Ascending aorta (tissue), 2 donors: ENCODE results near the gene LRRC27. TPM values are rescaled to one million over a fixed set of nuclear protein-coding genes. Genes with fewer than 3 reads are reported as not detected.

Experiments
- DNase-seq, 2 donors: peaks; one replicate each; pipeline ENCODE4 v3.0.0-alpha.2; 2019; ENCODE audit warnings: low spot score in 2 of 2
- H3K27ac ChIP-seq, 2 donors: fragments of 200-600 bp; sonication (generic); one replicate each; pipeline ENCODE4 v1.5.1; 2016 to 2017; ENCODE audit warnings: mild to moderate bottlenecking in 1 of 2
- H3K27me3 ChIP-seq: fragments of 200-600 bp; sonication (generic); one replicate; pipeline ENCODE4 v1.5.1; 2017
- H3K36me3 ChIP-seq, 2 donors: fragments of 200-600 bp; sonication (generic); one replicate each; pipeline ENCODE4 v1.5.1; 2016
- H3K4me1 ChIP-seq, 2 donors: fragments of 200-600 bp; sonication (generic); one replicate each; pipeline ENCODE4 v1.5.1; 2016 to 2017; ENCODE audit warnings: mild to moderate bottlenecking in 1 of 2
- H3K4me3 ChIP-seq, 2 donors: fragments of 200-600 bp; sonication (generic); one replicate each; pipeline ENCODE4 v1.5.1; 2016 to 2017; ENCODE audit warnings: mild to moderate bottlenecking in 1 of 2
- H3K9me3 ChIP-seq, 2 donors: fragments of 200-600 bp; sonication (generic); one replicate each; pipeline ENCODE4 v1.5.1; 2016
- intact Hi-C: fragments of 100-400 bp; cut with DNase I; formaldehyde crosslinking; loops from one replicate; pipeline ENCODE4 v1.15.1; 2023
- total RNA-seq: library from RNA; depleted of rRNA; stranded (reverse); fragments of >200 nt; gene quantifications from one replicate; pipeline ENCODE4 v1.1.0, GENCODE V29; 2016
- TF ChIP-seq, protein P1 (sequence below), 3 experiments: fragments of 200-600 bp in 2 of 3; fragments of 450-650 bp in 1 of 3; sonication (generic) in 2 of 3; IDR thresholded peaks; one replicate each; pipeline ENCODE4 v1.5.1; 2016 to 2019; ENCODE audit warnings: antibody characterized with exemption in 3 of 3, mild to moderate bottlenecking in 1 of 3, moderate library complexity in 1 of 3

The LRRC27 gene
- total RNA-seq, 1 donor from 2014 or later = 2.0 TPM

DNA sequence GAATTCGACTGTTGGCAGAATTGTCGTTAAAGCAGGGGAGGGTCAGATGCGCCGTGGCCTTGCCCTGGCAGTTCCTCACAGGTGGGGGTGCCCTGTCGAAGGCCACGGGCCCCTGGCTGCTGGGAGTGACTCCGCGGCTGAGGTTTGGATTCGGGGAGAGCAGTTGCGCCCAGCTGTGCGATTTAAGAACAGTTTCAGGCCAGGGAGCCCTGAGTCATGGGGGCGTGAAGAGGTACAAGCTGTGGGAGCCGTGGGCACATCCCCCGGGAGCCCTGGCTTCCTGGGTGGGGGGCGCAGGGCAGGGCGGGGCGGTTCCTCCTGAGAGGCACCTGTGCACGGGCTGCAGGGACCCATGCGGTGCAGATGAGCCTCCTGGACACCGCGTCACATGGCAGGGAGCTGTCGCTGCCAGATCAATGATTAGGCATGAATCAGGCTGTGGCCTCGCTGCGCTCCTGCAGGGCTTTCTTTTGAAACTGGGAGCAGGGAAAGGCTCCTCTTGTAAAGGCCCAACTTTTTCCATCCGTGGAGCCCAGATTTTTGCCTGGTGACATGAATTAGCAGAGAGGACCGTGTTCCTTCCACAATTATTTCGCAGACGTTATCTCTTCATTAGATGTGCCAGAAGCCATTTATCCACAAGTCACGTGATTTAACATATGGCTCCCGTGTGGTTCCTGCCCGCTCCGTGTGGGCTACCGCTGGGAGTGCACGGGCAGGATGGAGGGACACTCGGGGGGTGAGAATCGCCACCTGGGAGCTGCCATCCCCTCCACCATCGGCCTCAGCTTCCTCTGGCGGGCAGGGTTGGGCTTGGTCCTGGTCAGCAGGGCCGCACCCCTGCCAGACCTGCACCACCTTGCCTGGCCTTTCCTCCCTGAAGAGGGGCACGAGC is 65.9 kb downstream of the LRRC27 start:
- H3K27ac ChIP-seq = peak overlapping the region; percentile 68 to 83
- peak overlapping the region; percentile 80 to 99 for H3K4me3 ChIP-seq
- H3K4me1 ChIP-seq = peaks cover 3 to 26% of the 10 kb centered on the region in 2 donors
- H3K36me3 ChIP-seq = no peaks in the 10 kb centered on the region
- no peak for DNase-seq
- TF ChIP-seq, protein P1, sequence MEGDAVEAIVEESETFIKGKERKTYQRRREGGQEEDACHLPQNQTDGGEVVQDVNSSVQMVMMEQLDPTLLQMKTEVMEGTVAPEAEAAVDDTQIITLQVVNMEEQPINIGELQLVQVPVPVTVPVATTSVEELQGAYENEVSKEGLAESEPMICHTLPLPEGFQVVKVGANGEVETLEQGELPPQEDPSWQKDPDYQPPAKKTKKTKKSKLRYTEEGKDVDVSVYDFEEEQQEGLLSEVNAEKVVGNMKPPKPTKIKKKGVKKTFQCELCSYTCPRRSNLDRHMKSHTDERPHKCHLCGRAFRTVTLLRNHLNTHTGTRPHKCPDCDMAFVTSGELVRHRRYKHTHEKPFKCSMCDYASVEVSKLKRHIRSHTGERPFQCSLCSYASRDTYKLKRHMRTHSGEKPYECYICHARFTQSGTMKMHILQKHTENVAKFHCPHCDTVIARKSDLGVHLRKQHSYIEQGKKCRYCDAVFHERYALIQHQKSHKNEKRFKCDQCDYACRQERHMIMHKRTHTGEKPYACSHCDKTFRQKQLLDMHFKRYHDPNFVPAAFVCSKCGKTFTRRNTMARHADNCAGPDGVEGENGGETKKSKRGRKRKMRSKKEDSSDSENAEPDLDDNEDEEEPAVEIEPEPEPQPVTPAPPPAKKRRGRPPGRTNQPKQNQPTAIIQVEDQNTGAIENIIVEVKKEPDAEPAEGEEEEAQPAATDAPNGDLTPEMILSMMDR (IDR thresholded peaks at IDR 0.05) = no peak
- H3K27me3 ChIP-seq = no peaks in the 10 kb centered on the region
- H3K9me3 ChIP-seq = no peaks in the 10 kb centered on the region
- intact Hi-C loops = loop anchor here (1.0 to 5.0 kb wide), 6 partner anchors 23 to 498 kb away; partner anchors contain the start of genes INPP5A and LRRC27

DNA sequence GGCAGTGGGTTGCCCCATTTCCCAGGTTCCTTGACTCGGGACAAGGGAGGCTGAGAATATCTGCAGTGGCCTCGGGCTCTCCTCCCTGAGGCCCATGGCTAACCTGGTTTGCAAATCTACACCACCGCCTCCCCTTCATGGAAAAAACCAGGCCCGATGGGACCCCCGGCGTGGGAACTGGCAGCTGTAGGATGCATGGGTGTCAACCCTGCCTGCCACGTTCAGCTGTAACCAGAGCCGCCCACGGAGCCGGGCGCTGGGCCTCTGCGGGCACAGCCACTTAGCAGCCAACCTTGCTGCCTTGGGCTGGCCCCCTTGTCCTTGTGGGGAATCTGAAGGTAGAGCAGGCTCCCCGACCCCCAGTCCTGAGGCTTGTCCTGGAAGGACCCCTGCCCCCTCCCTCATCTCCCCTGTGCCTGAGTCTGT is 66.6 kb downstream of the LRRC27 start:
- Histone ChIP-seq H3K36me3 (no peaks in the 10 kb centered on the region), H3K4me1 (peaks cover 3 to 26% of the 10 kb centered on the region in 2 donors), H3K27ac (no peak overlapping the region), H3K9me3 (no peaks in the 10 kb centered on the region), H3K4me3 (peak overlapping the region; percentile 80 to 99), H3K27me3 (no peaks in the 10 kb centered on the region)
- intact Hi-C loops = loop anchor here (5.0 kb wide), 2 partner anchors 66 to 139 kb away; partner anchors contain the start of genes INPP5A and LRRC27
- TF ChIP-seq, protein P1 (IDR thresholded peaks at IDR 0.05) = no peak
- no peak for DNase-seq

DNA sequence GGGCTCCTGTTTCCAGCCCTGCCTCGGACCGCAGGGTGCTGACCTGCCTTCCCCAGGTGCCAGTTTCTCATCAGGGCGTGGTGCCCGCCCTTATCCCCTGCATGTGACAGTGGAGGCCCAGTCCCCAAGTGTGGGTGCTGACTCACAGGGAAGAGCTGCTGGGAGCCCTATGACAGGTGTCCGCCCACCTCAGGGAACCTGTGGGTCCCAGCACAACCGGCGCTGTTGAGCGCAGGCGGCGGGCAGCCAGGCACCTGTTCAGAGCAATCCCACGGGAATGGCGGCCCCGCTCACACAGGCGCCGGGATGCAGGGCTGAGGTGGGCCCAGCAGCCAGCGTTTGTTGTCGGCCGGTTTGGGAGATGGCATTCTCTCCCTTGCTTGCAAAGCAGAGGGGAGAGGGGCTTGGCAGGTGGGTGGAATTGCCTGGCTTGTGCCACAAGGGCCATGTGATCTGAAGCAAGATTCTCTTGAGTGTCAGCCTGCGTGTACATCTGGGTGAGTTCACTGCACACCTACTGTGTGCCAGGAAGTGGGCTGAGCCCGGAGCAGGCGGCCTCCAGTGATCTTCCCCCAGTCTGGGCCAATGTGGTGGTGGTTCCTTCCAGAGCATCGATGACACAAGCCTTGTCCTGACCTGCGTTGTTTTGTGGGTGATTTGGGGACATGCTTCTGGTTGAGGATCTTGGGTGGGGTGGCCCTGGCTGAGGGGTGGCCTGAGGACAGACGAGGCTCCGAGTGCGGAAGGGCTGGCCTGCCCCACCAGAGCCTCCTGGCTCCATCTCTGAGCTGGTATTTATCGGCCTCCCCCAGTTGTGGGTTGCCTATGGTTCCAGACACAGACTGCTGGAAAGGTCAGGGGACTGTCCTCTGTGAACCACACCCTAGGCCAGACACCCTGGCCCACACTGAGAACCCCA is 67.4 kb downstream of the LRRC27 start:
- H3K4me3 ChIP-seq = no peak overlapping the region
- no peak for DNase-seq
- H3K4me1 ChIP-seq = peaks cover 3 to 26% of the 10 kb centered on the region in 2 donors
- TF ChIP-seq, protein P1 (IDR thresholded peaks at IDR 0.05) = no peak
- H3K27me3 ChIP-seq = no peaks in the 10 kb centered on the region
- intact Hi-C loops = loop anchor here (5.0 kb wide), 2 partner anchors 67 to 138 kb away; partner anchors contain the start of genes INPP5A and LRRC27
- no peaks in the 10 kb centered on the region for H3K36me3 ChIP-seq
- H3K27ac ChIP-seq = no peak overlapping the region
- no peaks in the 10 kb centered on the region for H3K9me3 ChIP-seq

DNA sequence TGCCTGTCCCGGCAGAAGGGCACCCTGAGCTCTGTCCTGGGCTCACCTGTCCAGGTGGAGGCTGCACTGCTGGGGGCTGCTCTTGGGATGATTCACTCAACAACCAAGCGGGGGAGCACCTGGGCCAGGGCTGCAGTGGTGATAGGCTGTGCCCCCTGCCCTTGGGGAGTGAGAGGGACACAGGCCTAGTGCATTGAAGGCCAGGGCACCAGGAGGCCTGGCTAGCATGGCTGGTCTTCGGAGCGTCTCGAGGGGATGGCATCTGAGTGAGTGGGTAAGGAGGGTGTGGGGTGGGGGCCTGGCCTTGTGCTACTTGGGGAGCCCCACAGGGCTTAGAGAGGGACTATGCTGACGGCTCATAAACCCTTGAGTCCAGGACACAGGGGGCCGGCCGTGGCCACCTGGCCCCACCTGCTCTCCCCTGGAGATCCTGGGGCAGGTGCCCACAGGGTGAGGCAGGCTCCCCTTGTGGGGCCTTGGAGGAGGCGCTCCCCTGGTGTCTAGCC is 68.1 kb downstream of the LRRC27 start:
- Histone ChIP-seq H3K27me3 (no peaks in the 10 kb centered on the region), H3K4me1 (peaks cover 3 to 26% of the 10 kb centered on the region in 2 donors), H3K9me3 (no peaks in the 10 kb centered on the region), H3K36me3 (peaks cover 3 to 4% of the 10 kb centered on the region in 2 donors), H3K4me3 (no peak overlapping the region), H3K27ac (no peak overlapping the region)
- no peak for DNase-seq
- intact Hi-C loops = no loop called here
- TF ChIP-seq, protein P1 (IDR thresholded peaks at IDR 0.05) = no peak

DNA sequence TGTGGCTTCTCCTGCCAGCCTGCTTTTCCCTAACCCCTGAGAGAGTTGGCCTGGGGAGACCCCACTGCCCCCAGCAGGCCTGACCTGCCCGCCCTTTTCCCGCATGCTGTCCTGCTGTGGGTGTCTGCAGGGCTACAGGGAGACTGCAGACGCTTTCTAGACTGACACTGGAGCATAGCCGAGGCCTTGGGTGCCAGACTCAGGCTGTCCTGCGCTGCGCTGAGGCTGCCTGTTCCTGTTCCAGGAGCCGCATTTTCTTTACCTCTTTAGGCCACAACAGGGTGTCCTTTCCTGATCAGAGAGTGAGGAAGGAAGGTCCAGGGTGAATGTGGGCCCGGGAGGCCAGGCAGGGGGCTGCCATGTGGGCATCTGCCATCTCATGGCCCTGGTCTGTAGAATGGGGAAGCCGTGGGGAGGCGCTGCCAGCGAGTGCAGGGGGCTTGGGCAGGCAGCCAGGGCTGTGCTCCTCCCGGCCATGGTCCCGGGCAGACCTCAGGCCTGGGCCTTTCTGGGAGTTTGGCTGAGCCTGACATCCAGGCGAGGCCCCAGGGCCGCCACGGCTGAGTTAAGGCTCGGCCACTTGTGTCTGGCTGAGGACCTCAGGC is 68.7 kb downstream of the LRRC27 start:
- H3K27me3 ChIP-seq = no peaks in the 10 kb centered on the region
- H3K9me3 ChIP-seq = no peaks in the 10 kb centered on the region
- H3K36me3 ChIP-seq = peaks cover 9 to 10% of the 10 kb centered on the region in 2 donors
- intact Hi-C loops = no loop called here
- no peak overlapping the region for H3K27ac ChIP-seq
- TF ChIP-seq, protein P1 (IDR thresholded peaks at IDR 0.05) = no peak
- no peak for DNase-seq
- H3K4me1 ChIP-seq = peaks cover 3 to 25% of the 10 kb centered on the region in 2 donors
- no peak overlapping the region for H3K4me3 ChIP-seq
